ENCODE measurements around the gene CFAP43.

Gene CFAP43, protein sequence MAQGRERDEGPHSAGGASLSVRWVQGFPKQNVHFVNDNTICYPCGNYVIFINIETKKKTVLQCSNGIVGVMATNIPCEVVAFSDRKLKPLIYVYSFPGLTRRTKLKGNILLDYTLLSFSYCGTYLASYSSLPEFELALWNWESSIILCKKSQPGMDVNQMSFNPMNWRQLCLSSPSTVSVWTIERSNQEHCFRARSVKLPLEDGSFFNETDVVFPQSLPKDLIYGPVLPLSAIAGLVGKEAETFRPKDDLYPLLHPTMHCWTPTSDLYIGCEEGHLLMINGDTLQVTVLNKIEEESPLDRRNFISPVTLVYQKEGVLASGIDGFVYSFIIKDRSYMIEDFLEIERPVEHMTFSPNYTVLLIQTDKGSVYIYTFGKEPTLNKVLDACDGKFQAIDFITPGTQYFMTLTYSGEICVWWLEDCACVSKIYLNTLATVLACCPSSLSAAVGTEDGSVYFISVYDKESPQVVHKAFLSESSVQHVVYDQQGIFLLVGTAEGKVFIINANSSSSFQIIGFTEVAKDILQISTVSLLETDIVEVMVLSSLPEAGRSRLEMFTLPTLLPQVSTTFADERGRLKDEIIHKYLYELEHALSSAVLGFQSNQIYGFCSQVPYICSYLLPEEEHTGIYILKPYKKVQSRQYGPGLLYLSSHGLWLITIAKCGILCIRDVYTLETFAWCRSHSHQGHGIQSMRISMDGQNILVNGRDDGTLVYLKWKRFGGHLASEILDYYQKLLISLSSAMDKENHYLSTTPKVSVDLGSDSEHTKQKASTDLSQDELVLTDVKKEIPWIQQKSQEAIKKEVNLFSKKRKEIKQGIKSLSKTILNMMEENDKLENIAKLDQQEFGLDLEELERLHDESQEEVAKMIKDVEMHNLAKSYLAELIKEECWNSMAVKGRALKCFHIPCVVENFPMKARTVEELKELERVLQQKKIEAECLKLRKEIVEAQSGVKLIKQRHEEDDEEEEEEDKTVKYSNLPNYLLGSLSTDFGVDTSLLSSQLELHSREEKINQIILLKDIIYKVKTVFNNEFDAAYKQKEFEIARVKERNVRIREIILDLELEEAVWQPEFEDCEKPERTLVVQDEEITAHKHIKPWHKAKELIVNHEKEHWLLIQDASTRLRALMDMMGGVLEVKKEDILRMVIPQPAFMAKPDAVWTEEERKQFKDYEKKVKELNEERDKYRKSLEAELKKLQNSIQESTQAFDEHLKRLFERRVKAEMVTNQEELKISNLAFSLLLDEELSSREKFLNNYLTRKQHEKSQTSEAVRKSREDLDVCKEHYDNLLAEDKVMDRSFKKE (N-terminal part only)

GRCh38 chr10:104231784-104232612, at the start of gene CFAP43:
CFAP43 (minus strand) TSS chr10:104232364; CDS start chr10:104232246, 118 bp downstream.
- DNase-seq: peak; percentile 99

DNA sequence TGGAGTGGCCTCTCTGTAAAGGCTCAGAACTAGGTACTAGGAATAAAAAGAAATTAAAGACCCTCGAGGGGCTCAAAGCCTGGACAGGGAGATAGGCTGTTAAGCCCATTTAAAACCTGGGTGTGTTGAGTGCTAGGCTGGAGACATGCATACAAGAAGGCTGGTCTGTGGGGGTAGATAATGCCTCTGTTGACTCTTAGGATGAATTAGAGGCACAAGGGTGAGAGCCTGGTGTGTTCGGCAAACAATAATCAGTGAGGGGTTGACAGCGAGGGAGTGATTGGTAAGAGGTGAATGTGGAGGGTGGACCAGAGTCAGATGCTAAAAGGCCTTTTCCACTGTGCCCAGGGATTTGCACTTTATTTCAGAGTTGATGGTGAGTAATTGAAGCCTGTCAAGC, 49.5 kb upstream of the CFAP43 start:
- no peak for DNase-seq

DNA sequence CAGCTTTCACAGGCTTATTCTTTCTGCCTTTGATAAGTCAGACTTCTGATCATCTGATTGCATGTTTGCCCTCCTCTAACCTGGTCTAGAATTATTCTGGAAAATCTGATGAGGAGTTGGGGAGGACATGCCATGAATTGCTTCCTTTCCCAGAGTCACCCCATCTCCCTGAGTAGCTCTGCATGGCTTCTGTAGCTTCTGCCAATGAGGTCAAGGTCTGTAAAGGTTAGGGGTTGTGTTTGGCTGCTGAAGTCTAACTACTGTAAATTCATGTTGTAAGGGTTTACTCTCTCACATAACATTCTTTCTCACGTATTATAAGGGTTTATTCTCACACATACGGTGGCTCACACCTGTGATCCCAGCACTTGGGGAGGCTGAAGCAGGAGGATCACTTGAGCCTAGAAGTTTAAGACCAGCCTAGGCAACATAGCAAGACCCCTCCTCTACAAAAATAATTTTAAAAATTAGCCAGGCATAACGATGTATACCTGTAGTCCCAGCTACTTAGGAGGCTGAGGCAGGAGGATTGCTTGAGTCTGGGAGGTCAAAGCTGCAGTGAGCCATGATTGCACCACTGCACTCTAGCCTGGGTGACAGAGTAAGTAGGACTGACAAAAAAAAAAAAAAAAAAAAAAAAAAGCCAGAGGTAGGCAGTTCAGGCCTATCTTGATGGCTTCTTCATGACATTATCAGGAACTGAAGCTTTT, 47.5 kb upstream of the CFAP43 start:
- no peak for DNase-seq

DNA sequence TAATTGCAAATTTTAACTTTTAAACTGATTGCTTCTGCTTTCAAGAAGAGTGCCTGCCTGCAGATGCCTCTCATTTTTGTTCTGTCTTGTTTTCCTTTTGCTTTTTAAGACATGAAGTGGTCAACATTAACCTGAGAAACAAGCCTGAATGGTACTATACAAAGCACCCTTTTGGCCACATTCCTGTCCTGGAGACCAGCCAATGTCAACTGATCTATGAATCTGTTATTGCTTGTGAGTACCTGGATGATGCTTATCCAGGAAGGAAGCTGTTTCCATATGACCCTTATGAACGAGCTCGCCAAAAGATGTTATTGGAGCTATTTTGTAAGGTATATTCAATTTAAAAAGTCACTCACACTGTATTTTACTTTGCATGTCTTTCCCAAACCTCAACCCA, 45.6 kb upstream of the CFAP43 start:
- DNase-seq: no peak

DNA sequence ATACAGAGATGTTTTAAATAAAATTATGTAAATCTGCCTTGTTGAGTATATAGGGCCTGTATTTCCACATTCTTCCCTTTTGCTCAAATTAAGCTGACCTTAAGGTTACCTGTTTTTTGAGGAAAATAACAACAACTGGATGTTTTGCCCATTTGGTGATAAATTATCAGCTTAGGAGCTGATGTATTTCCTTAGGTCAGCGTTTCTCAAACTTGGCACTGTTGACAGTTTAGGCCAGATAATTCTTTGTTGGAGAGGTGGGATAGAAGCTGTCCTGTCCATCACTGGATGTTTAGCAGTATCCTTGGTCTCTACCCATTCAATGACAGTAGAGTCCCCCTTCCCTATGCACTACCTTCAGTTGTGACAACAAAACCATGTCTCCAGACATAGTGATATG, 44.0 kb upstream of the CFAP43 start:
- no peak for DNase-seq

- DNase-seq: peak; percentile 51
These were observed 42.9 kb upstream of the CFAP43 start for GRCh38 chr10:104274762-104275721.

- no peak for DNase-seq
These were observed 41.9 kb upstream of the CFAP43 start for GRCh38 chr10:104273899-104274575.

DNA sequence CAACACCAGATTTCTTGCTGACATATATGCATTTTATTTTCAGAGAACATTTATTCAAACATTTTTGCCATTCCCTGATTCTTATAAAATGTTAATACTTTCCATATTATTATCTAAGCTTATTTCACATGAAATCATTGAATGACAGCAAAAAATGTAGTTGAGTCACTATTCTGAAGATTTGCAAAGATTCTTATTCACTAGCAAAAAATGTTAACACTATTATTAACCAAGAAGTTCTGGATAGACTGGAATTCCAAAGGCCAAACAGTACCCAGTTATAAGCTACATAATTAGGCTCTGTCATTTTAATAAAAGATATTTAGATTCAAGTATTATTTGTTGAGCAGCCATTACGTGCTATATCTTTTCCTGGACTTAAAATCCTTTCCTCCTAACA, 41.1 kb upstream of the CFAP43 start:
- DNase-seq: no peak

DNA sequence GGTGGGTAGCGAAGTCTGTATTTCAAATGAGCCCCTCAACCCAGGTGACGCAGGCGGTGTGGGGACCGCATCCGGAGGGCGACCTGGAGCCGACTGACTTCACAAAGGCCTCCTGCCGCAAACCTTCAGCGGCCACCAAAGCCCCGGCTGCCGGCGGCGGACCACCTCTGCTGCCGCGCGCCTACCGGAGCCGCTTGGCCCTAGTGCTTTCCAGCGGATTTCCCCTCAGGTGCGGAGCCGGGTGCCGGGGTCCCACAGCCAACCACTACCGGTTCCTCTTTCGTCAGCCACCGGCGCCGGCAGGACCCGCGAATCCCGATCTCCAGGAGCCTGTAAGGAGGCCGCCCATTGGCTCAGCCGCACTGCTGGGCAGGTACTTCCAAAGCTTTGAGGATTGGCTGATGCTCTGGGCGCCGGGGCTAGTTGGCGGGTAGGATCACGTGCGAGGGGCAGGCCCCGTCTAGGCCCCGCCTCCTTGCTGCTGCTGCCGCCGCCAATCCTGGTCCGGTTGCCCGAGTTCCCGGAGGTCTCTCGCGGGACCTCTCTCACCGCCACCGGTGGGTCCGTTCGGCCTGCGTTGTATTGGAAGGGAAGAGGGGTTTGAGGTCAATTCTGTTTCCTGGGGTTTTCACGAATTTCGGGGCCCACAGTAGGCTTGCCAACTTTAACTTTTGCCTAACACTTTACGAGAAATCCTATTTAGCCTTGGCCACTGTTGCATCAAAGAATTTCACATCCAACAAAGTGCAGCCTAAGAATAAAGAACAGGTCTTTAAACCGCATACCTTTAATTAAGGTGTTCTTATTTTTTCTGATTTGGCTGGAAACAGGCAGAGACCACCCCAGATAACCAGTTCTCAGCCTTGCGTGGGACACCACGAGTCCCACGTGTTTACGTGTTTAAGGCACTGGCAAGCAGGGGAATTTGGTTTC, 36.8 kb upstream of the CFAP43 start, which contains the start of gene GSTO2:
GSTO2 (plus strand) TSS at position 472 of the 933 bp plus-strand sequence. CDS start 5,732 bp downstream, outside the sequence.
- DNase-seq: peak; percentile 99

DNA sequence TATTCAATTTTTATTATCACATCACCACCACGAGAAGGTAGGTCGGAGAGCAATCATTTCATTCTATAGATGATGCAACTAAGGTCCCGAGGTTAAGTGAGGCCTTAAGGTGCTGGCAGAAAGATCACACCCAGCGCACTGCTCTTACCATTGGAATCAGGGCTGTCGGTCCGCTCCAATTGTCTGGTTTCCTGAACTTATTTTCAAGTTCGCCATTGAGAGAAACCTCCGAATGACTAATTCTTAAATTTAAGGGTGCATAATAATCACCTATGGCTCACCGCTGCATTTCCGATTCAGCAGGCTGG, 36.2 kb upstream of the CFAP43 start:
- no peak for DNase-seq

- DNase-seq: no peak
These were observed 35.7 kb upstream of the CFAP43 start for GRCh38 chr10:104267721-104268404.

DNA sequence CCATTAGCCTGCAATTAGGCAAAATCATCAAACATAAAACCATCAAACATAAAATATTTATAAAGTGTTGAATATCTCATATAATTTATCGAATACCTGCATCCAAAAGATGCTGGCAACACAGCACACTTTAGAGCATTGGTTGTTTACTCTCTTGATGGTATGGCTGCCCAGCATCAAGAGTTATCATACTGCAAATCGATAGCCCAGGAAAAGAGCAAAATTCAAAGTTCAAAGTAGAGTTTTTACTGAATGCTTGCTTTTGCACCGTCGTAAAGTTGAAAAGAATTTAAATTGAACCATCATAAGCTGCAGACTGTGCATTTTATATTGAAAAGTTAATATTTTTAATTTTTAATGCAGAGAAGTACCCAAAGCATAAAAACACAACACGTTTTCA, 32.6 kb upstream of the CFAP43 start:
- no peak for DNase-seq

DNA sequence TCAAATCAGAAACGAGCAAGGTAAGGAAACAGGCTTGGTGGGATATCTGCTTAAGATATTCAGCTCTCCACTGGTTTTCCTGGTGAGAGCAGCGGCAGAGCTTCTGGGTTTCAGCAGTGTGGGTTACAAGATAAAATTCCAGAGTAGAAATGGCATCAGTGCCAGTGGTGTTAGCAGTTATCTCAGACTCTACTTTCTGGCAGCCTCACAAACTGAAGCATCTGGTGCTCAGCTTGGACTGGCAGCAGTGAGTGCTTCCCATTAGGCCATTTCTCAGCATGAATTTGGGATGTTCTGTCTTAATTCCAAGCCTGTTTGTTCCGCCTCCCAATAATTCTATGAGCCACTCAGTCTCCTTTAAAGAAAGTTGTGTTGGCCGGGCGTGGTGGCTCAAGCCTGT, 29.9 kb upstream of the CFAP43 start:
- no peak for DNase-seq

DNA sequence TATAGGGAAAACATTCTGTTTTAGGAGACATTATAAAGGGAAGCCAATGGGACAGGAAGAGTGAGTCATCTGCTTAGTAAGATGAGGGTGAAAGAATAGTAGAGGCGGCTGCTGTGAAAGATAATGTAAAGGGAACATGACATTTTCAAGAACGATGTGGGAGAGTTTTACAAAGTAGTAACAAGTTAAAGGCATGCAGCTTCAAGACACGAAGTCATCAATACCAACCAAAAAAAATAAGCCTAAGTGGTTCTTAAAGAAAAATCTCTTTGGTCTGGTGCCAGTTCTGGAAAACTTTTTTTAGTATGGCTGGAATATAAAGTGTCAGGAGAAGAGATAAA, 28.6 kb upstream of the CFAP43 start:
- DNase-seq: no peak

DNA sequence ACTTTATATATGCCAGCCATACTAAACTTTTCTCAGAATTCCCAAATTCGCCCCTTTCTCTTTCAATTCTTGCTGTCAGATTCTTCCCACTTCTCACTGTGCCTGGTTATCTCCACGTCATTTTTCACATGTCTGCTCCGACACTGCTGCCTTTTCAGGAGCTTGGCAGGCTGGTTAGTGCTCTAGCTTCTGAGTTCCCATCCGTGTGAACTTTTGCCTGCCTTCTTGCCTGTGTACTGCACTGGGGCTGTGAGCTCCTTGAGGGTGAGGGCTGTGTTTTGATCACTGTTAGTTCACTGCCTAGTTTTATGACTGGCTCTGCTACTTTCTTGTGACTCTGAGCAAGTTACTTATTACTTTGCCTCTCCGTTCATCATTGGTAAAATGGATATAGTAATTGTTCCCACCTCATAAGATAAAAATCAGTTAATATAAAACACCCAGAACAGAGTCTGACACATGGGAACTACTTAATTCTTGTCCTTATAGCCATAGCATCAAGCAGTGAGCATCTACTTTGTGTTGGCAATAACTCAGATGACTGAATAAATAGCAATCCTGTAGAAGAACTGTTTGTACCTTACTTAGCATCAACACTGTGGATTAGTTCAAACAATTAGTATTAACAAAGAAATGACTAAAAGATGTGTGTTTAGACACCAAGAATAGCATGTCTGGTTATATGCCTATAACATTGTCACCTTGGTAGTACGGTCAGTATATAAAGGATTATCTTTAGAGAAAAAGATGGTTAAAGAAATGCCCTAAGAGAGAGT, 28.0 kb upstream of the CFAP43 start:
- no peak for DNase-seq

DNA sequence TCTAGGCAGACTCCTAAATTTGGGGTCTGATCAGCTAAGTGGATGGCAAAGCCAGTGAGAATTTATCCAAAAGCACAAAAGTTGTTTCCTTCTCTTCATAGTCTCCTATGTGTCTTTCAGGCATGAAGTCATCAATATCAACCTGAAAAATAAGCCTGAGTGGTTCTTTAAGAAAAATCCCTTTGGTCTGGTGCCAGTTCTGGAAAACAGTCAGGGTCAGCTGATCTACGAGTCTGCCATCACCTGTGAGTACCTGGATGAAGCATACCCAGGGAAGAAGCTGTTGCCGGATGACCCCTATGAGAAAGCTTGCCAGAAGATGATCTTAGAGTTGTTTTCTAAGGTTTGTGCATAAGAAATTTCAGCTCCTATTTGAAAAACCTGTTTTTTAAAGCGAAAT, 27.3 kb upstream of the CFAP43 start:
- DNase-seq: no peak

- no peak for DNase-seq
These were observed 26.0 kb upstream of the CFAP43 start for GRCh38 chr10:104258209-104258608.

All from CD4-positive, alpha-beta T cell treated with Interleukin-12 subunit alpha and Interleukin-12 subunit beta, for 1 hour (primary cell).